ENCODE data around the gene HECTD2. TPM values are rescaled to one million over a fixed set of nuclear protein-coding genes. Genes with fewer than 3 reads are reported as not detected.

The HECTD2 gene
- polyA plus RNA-seq, 1 donor: 14.5 TPM

GRCh38 chr10:91472911-91473310 lies 62.8 kb downstream of the HECTD2 start:
- no peak for DNase-seq
- H3K4me1 ChIP-seq (ENCODE audit: control insufficient read depth, insufficient read depth, low read length): no peaks in the 10 kb centered on the region
- H3K9me3 ChIP-seq (ENCODE audit: control insufficient read depth, low read depth, low read length): peaks cover 4% of the 10 kb centered on the region
- whole genome bisulfite sequencing (ENCODE audit: insufficient coverage, low lambda C conversion rate): 92% methylated on average over 2 of the region's 2 CpGs
- no peaks in the 10 kb centered on the region for H3K27me3 ChIP-seq (ENCODE audit: control insufficient read depth, insufficient read depth, low read length)
- H3K36me3 ChIP-seq (ENCODE audit: control insufficient read depth, insufficient read depth, low read length): peaks cover under 1% of the 10 kb centered on the region
- H3K27ac ChIP-seq (ENCODE audit: low read length): no peak overlapping the region
- H3K4me3 ChIP-seq (ENCODE audit: low read length): no peak overlapping the region

GRCh38 chr10:91474009-91474408 lies 63.9 kb downstream of the HECTD2 start:
- Histone ChIP-seq H3K4me3 (ENCODE audit: low read length) (no peak overlapping the region), H3K4me1 (ENCODE audit: control insufficient read depth, insufficient read depth, low read length) (no peaks in the 10 kb centered on the region), H3K27ac (ENCODE audit: low read length) (no peak overlapping the region), H3K9me3 (ENCODE audit: control insufficient read depth, low read depth, low read length) (peaks cover 4% of the 10 kb centered on the region), H3K27me3 (ENCODE audit: control insufficient read depth, insufficient read depth, low read length) (no peaks in the 10 kb centered on the region), H3K36me3 (ENCODE audit: control insufficient read depth, insufficient read depth, low read length) (no peaks in the 10 kb centered on the region)
- WGBS (ENCODE audit: insufficient coverage, low lambda C conversion rate): 100% methylated on average over 1 of the region's 1 CpG
- no peak for DNase-seq

- no peak overlapping the region for H3K27ac ChIP-seq (ENCODE audit: low read length)
- 86% methylated on average over 1 of the region's 2 CpGs for WGBS (ENCODE audit: insufficient coverage, low lambda C conversion rate)
- DNase-seq: no peak
These were observed 67.1 kb downstream of the HECTD2 start for GRCh38 chr10:91477236-91477635.

GRCh38 chr10:91479583-91479982 lies 69.4 kb downstream of the HECTD2 start:
- Histone ChIP-seq H3K36me3 (ENCODE audit: control insufficient read depth, insufficient read depth, low read length) (no peaks in the 10 kb centered on the region), H3K4me3 (ENCODE audit: low read length) (no peak overlapping the region)

More at GRCh38 chr10:91477236-91477635, 67.1 kb downstream of the HECTD2 start:
- Histone ChIP-seq H3K4me1 (ENCODE audit: control insufficient read depth, insufficient read depth, low read length) (no peaks in the 10 kb centered on the region), H3K27me3 (ENCODE audit: control insufficient read depth, insufficient read depth, low read length) (no peaks in the 10 kb centered on the region), H3K36me3 (ENCODE audit: control insufficient read depth, insufficient read depth, low read length) (no peaks in the 10 kb centered on the region), H3K9me3 (ENCODE audit: control insufficient read depth, low read depth, low read length) (no peaks in the 10 kb centered on the region), H3K4me3 (ENCODE audit: low read length) (no peak overlapping the region)

GRCh38 chr10:91487911-91488582 lies 77.9 kb downstream of the HECTD2 start:
- no peaks in the 10 kb centered on the region for H3K9me3 ChIP-seq (ENCODE audit: control insufficient read depth, low read depth, low read length)
- no peaks in the 10 kb centered on the region for H3K27me3 ChIP-seq (ENCODE audit: control insufficient read depth, insufficient read depth, low read length)
- no peak overlapping the region for H3K4me3 ChIP-seq (ENCODE audit: low read length)
- peaks cover 10% of the 10 kb centered on the region for H3K36me3 ChIP-seq (ENCODE audit: control insufficient read depth, insufficient read depth, low read length)
- H3K4me1 ChIP-seq (ENCODE audit: control insufficient read depth, insufficient read depth, low read length): no peaks in the 10 kb centered on the region
- H3K27ac ChIP-seq (ENCODE audit: low read length): no peak overlapping the region
- no peak for DNase-seq
- no CpG with 5 or more reads among the region's 3 CpGs for WGBS (ENCODE audit: insufficient coverage, low lambda C conversion rate)

More at GRCh38 chr10:91479583-91479982, 69.4 kb downstream of the HECTD2 start:
- H3K9me3 ChIP-seq (ENCODE audit: control insufficient read depth, low read depth, low read length): no peaks in the 10 kb centered on the region
- no peak for DNase-seq
- H3K27ac ChIP-seq (ENCODE audit: low read length): no peak overlapping the region
- no peaks in the 10 kb centered on the region for H3K4me1 ChIP-seq (ENCODE audit: control insufficient read depth, insufficient read depth, low read length)
- no peaks in the 10 kb centered on the region for H3K27me3 ChIP-seq (ENCODE audit: control insufficient read depth, insufficient read depth, low read length)

GRCh38 chr10:91493313-91493712 lies 83.2 kb downstream of the HECTD2 start:
- no peaks in the 10 kb centered on the region for H3K36me3 ChIP-seq (ENCODE audit: control insufficient read depth, insufficient read depth, low read length)
- no peak overlapping the region for H3K27ac ChIP-seq (ENCODE audit: low read length)
- whole genome bisulfite sequencing (ENCODE audit: insufficient coverage, low lambda C conversion rate): 44% methylated on average over 1 of the region's 2 CpGs
- H3K27me3 ChIP-seq (ENCODE audit: control insufficient read depth, insufficient read depth, low read length): no peaks in the 10 kb centered on the region
- H3K4me3 ChIP-seq (ENCODE audit: low read length): no peak overlapping the region
- DNase-seq: no peak
- H3K4me1 ChIP-seq (ENCODE audit: control insufficient read depth, insufficient read depth, low read length): no peaks in the 10 kb centered on the region
- no peaks in the 10 kb centered on the region for H3K9me3 ChIP-seq (ENCODE audit: control insufficient read depth, low read depth, low read length)

- no peak for DNase-seq
- H3K36me3 ChIP-seq (ENCODE audit: control insufficient read depth, insufficient read depth, low read length): peaks cover 4% of the 10 kb centered on the region
These were observed 85.3 kb downstream of the HECTD2 start for GRCh38 chr10:91495402-91495801.

GRCh38 chr10:91496016-91496415 lies 85.9 kb downstream of the HECTD2 start:
- Histone ChIP-seq H3K9me3 (ENCODE audit: control insufficient read depth, low read depth, low read length) (no peaks in the 10 kb centered on the region), H3K27ac (ENCODE audit: low read length) (no peak overlapping the region), H3K4me3 (ENCODE audit: low read length) (no peak overlapping the region), H3K36me3 (ENCODE audit: control insufficient read depth, insufficient read depth, low read length) (peaks cover 4% of the 10 kb centered on the region), H3K4me1 (ENCODE audit: control insufficient read depth, insufficient read depth, low read length) (no peaks in the 10 kb centered on the region), H3K27me3 (ENCODE audit: control insufficient read depth, insufficient read depth, low read length) (no peaks in the 10 kb centered on the region)
- 92% methylated on average over 1 of the region's 4 CpGs for WGBS (ENCODE audit: insufficient coverage, low lambda C conversion rate)
- DNase-seq: no peak

More at GRCh38 chr10:91495402-91495801, 85.3 kb downstream of the HECTD2 start:
- Histone ChIP-seq H3K27ac (ENCODE audit: low read length) (no peak overlapping the region), H3K9me3 (ENCODE audit: control insufficient read depth, low read depth, low read length) (no peaks in the 10 kb centered on the region), H3K27me3 (ENCODE audit: control insufficient read depth, insufficient read depth, low read length) (no peaks in the 10 kb centered on the region), H3K4me1 (ENCODE audit: control insufficient read depth, insufficient read depth, low read length) (no peaks in the 10 kb centered on the region), H3K4me3 (ENCODE audit: low read length) (no peak overlapping the region)

- no peak for DNase-seq
- Histone ChIP-seq H3K9me3 (ENCODE audit: control insufficient read depth, low read depth, low read length) (no peaks in the 10 kb centered on the region), H3K27me3 (ENCODE audit: control insufficient read depth, insufficient read depth, low read length) (no peaks in the 10 kb centered on the region), H3K36me3 (ENCODE audit: control insufficient read depth, insufficient read depth, low read length) (no peaks in the 10 kb centered on the region), H3K4me1 (ENCODE audit: control insufficient read depth, insufficient read depth, low read length) (no peaks in the 10 kb centered on the region), H3K4me3 (ENCODE audit: low read length) (no peak overlapping the region), H3K27ac (ENCODE audit: low read length) (no peak overlapping the region)
- no CpG with 5 or more reads among the region's 5 CpGs for WGBS (ENCODE audit: insufficient coverage, low lambda C conversion rate)
These were observed 101.6 kb downstream of the HECTD2 start for GRCh38 chr10:91511549-91512330.

- Histone ChIP-seq H3K4me1 (ENCODE audit: control insufficient read depth, insufficient read depth, low read length) (no peaks in the 10 kb centered on the region), H3K9me3 (ENCODE audit: control insufficient read depth, low read depth, low read length) (no peaks in the 10 kb centered on the region), H3K27ac (ENCODE audit: low read length) (peak overlapping the region; percentile 20), H3K27me3 (ENCODE audit: control insufficient read depth, insufficient read depth, low read length) (no peaks in the 10 kb centered on the region), H3K4me3 (ENCODE audit: low read length) (no peak overlapping the region), H3K36me3 (ENCODE audit: control insufficient read depth, insufficient read depth, low read length) (no peaks in the 10 kb centered on the region)
- DNase-seq: peak; percentile 42 to 77
- 40% methylated on average over 1 of the region's 1 CpG for WGBS (ENCODE audit: insufficient coverage, low lambda C conversion rate)
These were observed 102.3 kb downstream of the HECTD2 start for GRCh38 chr10:91512458-91512857.

All from large intestine (tissue), 3 donors.